ENCODE data around the gene GNL3L. TPM values are rescaled to one million over a fixed set of nuclear protein-coding genes. Genes with fewer than 3 reads are reported as not detected.
"Not testable (repeated sequence)": the region's sequence is repeated elsewhere in the genome, so short reads cannot be mapped to it uniquely, and the experiment has no call there.

GNL3L gene
- total and polyA plus RNA-seq, 4 donors = 3.8 to 22.1 (median 11.4) TPM

GRCh38 chrX:54483946-54484345, 46.1 kb upstream of the GNL3L start:
- WGBS = 77% methylated on average over 9 of the region's 9 CpGs
- Histone ChIP-seq H3K9me3 (ENCODE audit: control insufficient read depth in 4 of 4, low read length in 3 of 4) (no peaks in the 10 kb centered on the region), H3K27ac (ENCODE audit: low read depth in 1 of 2, low read length in 2 of 2) (no peak overlapping the region), H3K36me3 (ENCODE audit: control insufficient read depth in 4 of 4, insufficient read depth in 3 of 4, low read depth in 1 of 4, low read length in 3 of 4) (no peaks in the 10 kb centered on the region), H3K9ac (ENCODE audit: low read depth in 1 of 2, low read length in 2 of 2) (no peak overlapping the region), H3K27me3 (ENCODE audit: control insufficient read depth in 4 of 4, insufficient read depth in 4 of 4, low read length in 3 of 4) (no peaks in the 10 kb centered on the region), H3K4me1 (ENCODE audit: control insufficient read depth in 4 of 4, insufficient read depth in 4 of 4, low read length in 3 of 4) (no peaks in the 10 kb centered on the region), H3K4me3 (ENCODE audit: low read depth in 1 of 3, low read length in 3 of 3) (no peak overlapping the region)
- DNase-seq (ENCODE audit: low spot score) = no peak
- TF ChIP-seq, protein P1, sequence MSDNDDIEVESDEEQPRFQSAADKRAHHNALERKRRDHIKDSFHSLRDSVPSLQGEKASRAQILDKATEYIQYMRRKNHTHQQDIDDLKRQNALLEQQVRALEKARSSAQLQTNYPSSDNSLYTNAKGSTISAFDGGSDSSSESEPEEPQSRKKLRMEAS (IDR thresholded peaks at IDR 0.05) = no peak
- TF ChIP-seq NR2F2 (IDR thresholded peaks at IDR 0.05) = no peak

DNA sequence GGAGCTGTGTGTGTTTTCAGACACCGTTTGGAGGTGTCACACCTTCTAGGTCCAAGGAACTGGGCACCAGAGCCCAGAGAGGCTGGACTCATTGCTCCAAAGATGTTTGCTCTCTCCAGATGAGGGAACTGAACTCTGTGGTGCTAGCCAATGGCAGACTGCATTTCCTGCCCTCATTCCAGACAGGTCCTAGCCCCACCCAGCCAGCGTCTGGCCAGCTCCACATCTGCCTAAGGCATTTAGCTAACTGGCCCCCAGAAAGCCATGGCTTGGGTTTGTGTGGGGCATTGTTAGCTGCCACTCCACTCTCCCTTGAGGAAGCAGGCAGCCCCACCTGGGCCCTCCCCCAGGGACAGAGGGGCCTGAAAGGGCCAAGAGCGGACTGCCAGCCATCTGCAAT, 45.4 kb upstream of the GNL3L start:
- no peaks in the 10 kb centered on the region for H3K36me3 ChIP-seq (ENCODE audit: control insufficient read depth in 4 of 4, insufficient read depth in 3 of 4, low read depth in 1 of 4, low read length in 3 of 4)
- 75% methylated on average over 3 of the region's 3 CpGs for WGBS
- DNase-seq (ENCODE audit: low spot score) = no peak
- H3K27ac ChIP-seq (ENCODE audit: low read depth in 1 of 2, low read length in 2 of 2) = no peak overlapping the region
- H3K4me1 ChIP-seq (ENCODE audit: control insufficient read depth in 4 of 4, insufficient read depth in 4 of 4, low read length in 3 of 4) = no peaks in the 10 kb centered on the region
- no peak for TF ChIP-seq SP1 (IDR thresholded peaks at IDR 0.05)
- H3K27me3 ChIP-seq (ENCODE audit: control insufficient read depth in 4 of 4, insufficient read depth in 4 of 4, low read length in 3 of 4) = no peaks in the 10 kb centered on the region
- no peak overlapping the region for H3K9ac ChIP-seq (ENCODE audit: low read depth in 1 of 2, low read length in 2 of 2)
- H3K9me3 ChIP-seq (ENCODE audit: control insufficient read depth in 4 of 4, low read length in 3 of 4) = no peaks in the 10 kb centered on the region
- no peak overlapping the region for H3K4me3 ChIP-seq (ENCODE audit: low read depth in 1 of 3, low read length in 3 of 3)

- not testable (repeated sequence) for H3K36me3 ChIP-seq (ENCODE audit: control insufficient read depth in 4 of 4, insufficient read depth in 3 of 4, low read depth in 1 of 4, low read length in 3 of 4); H3K4me3 ChIP-seq (ENCODE audit: low read depth in 1 of 3, low read length in 3 of 3); H3K27me3 ChIP-seq (ENCODE audit: control insufficient read depth in 4 of 4, insufficient read depth in 4 of 4, low read length in 3 of 4); DNase-seq (ENCODE audit: low spot score); H3K9ac ChIP-seq (ENCODE audit: low read depth in 1 of 2, low read length in 2 of 2); H3K4me1 ChIP-seq (ENCODE audit: control insufficient read depth in 4 of 4, insufficient read depth in 4 of 4, low read length in 3 of 4); H3K9me3 ChIP-seq (ENCODE audit: control insufficient read depth in 4 of 4, low read length in 3 of 4); H3K27ac ChIP-seq (ENCODE audit: low read depth in 1 of 2, low read length in 2 of 2)
- WGBS = 98% methylated on average over 5 of the region's 5 CpGs
Observed at GRCh38 chrX:54489819-54490218, 40.2 kb upstream of the GNL3L start.

DNA sequence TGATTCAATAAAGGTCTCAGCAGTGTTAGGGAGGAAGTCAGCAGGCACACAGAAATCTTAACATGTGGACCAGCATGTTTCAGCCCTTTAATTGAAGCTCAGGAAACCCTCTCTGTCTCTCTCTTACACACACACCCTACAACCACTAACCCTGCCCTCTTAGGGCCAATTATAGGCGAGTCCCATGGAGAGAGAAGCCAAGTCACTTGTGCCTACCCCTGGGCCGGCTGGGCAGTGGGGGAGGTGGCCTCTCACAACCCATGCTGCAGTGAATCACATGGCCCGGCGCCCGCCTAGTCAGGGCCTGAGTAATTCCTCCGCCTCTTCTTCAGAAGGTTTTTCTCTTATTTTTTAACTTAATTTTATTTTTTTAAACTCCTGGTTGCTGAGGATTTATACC, 37.7 kb upstream of the GNL3L start:
- WGBS = 80% methylated on average over 6 of the region's 6 CpGs
- DNase-seq (ENCODE audit: low spot score) = no peak
- H3K27ac ChIP-seq (ENCODE audit: low read depth in 1 of 2, low read length in 2 of 2) = no peak overlapping the region
- H3K4me1 ChIP-seq (ENCODE audit: control insufficient read depth in 4 of 4, insufficient read depth in 4 of 4, low read length in 3 of 4) = peaks cover 0 to 1% (median 0%) of the 10 kb centered on the region in 4 donors
- H3K36me3 ChIP-seq (ENCODE audit: control insufficient read depth in 4 of 4, insufficient read depth in 3 of 4, low read depth in 1 of 4, low read length in 3 of 4) = no peaks in the 10 kb centered on the region
- H3K27me3 ChIP-seq (ENCODE audit: control insufficient read depth in 4 of 4, insufficient read depth in 4 of 4, low read length in 3 of 4) = no peaks in the 10 kb centered on the region
- H3K9ac ChIP-seq (ENCODE audit: low read depth in 1 of 2, low read length in 2 of 2) = no peak overlapping the region
- no peaks in the 10 kb centered on the region for H3K9me3 ChIP-seq (ENCODE audit: control insufficient read depth in 4 of 4, low read length in 3 of 4)
- no peak overlapping the region for H3K4me3 ChIP-seq (ENCODE audit: low read depth in 1 of 3, low read length in 3 of 3)
- TF ChIP-seq TAF1 (conservative IDR thresholded peaks at IDR 0.05) (no peak), NR2F2 (IDR thresholded peaks at IDR 0.05) (no peak), ZBTB33 (IDR thresholded peaks at IDR 0.05) (no peak), SP1 (IDR thresholded peaks at IDR 0.05) (no peak)
- TF ChIP-seq, protein P2, sequence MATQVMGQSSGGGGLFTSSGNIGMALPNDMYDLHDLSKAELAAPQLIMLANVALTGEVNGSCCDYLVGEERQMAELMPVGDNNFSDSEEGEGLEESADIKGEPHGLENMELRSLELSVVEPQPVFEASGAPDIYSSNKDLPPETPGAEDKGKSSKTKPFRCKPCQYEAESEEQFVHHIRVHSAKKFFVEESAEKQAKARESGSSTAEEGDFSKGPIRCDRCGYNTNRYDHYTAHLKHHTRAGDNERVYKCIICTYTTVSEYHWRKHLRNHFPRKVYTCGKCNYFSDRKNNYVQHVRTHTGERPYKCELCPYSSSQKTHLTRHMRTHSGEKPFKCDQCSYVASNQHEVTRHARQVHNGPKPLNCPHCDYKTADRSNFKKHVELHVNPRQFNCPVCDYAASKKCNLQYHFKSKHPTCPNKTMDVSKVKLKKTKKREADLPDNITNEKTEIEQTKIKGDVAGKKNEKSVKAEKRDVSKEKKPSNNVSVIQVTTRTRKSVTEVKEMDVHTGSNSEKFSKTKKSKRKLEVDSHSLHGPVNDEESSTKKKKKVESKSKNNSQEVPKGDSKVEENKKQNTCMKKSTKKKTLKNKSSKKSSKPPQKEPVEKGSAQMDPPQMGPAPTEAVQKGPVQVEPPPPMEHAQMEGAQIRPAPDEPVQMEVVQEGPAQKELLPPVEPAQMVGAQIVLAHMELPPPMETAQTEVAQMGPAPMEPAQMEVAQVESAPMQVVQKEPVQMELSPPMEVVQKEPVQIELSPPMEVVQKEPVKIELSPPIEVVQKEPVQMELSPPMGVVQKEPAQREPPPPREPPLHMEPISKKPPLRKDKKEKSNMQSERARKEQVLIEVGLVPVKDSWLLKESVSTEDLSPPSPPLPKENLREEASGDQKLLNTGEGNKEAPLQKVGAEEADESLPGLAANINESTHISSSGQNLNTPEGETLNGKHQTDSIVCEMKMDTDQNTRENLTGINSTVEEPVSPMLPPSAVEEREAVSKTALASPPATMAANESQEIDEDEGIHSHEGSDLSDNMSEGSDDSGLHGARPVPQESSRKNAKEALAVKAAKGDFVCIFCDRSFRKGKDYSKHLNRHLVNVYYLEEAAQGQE (IDR thresholded peaks at IDR 0.05) = no peak
